Stimulated activated CD8-positive, alpha-beta memory T cell treated with anti-CD3 and anti-CD28 coated beads, Interleukin-12 subunit alpha, Interleukin-12 subunit beta, amount 100 ng/mL, for 24 hours (primary cell): ENCODE measurements around the gene MAPK7.
"Not testable (repeated sequence)": the region's sequence is repeated elsewhere in the genome, so short reads cannot be mapped to it uniquely, and the experiment has no call there.

ENCODE experiments used
- DNase-seq: peaks from one replicate; pipeline ENCODE4 v3.0.0-alpha.2; 2020; ENCODE audit errors: extremely low read depth

Gene MAPK7

DNA sequence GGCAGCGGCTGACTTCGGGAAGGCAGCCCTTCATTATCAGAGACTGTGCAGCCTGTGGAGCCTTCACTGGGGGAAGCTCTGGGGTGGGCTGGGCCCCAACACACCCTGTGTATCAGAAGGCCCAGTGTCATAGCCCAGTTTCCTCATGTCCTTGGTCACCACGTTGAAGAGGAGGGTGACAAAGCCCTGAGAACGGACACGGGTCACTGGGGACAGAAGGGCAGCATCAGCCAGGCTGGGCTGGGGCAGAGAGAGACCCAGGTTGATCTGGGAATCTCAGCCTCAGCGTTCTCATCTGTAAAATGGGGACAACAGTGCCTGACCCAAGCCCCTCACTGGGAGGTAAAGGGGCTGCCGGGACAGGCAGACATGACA, 35.1 kb upstream of the MAPK7 start:
- DNase-seq = no peak

DNA sequence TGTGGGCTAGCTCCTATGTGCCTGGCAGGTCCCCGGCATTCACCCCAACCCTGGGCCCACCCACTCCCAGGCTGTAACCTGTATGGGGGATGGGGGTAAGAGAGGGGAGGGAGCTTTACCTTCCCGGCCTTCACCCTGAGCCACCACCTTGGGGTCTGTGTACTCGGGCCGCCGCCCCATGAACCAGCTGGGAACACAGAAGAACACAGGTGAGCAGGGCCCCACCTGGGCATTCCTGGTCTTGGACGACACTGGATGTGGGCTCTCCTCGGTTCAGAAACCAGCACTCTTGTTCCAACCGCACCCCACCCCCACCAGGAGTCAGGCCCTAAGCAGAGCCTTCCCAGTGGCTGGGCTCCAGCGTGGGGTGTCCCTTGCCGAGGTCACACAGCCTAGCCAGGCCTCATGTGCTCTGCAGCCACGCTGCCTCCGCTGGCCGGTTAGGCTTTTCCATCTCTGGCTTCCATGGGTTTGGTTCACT, 34.6 kb upstream of the MAPK7 start:
- DNase-seq = no peak

DNA sequence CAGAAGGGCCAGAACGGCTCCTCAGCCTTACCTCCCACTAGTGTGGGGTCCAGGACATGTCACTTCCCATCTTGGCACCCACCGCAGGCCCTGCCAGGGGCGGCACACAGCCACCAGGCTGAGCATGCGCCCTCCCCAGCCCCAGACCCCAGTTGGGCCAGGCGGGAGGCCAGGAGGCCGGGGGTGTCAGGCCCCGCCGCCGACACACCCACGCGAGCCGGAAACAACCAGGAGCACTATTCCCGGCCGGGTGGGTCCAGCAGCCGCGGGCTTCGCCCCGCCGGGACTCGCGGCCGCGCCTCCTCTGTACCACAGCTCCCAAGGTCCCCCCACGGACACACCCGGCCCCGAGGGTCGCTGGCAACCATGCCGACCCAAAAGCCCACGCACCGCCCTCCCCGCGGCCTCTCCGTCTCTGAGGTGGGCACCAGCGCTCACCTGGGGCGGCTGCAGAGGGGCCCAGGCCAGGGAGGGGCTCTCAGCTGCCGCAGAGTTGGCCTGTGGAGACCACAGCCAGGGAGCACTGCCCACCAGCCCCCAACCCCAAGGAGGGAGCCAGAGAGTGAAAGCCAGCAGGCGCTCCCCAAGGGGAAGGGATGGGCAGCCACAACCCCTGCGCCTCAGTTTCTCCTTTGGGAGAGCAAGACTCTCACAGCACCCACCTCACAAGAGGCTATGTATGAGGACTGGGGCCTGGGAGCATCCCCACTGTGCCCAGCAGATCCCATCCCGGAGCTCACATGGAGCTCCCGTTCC, 33.8 kb upstream of the MAPK7 start:
- DNase-seq = no peak

DNA sequence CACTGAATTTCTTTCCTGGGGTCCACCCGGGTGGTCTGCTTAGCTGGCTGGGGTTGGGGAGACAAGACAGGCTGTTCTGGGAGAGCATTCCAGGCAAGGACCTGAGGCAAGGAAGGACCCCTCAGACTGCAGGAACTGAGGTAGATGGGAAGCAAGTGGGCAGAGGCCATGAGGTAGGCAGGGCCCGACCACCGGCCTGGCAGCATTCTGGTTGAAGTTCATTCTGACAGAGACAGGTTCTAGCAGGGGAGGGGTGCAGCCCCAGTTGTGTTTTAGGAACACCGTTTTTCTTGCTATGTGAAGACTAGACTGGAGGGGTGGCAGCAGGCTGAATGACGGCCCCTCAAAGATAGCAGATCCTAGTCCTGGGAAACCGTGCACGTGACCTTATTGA, 33.2 kb upstream of the MAPK7 start:
- DNase-seq = no peak

DNA sequence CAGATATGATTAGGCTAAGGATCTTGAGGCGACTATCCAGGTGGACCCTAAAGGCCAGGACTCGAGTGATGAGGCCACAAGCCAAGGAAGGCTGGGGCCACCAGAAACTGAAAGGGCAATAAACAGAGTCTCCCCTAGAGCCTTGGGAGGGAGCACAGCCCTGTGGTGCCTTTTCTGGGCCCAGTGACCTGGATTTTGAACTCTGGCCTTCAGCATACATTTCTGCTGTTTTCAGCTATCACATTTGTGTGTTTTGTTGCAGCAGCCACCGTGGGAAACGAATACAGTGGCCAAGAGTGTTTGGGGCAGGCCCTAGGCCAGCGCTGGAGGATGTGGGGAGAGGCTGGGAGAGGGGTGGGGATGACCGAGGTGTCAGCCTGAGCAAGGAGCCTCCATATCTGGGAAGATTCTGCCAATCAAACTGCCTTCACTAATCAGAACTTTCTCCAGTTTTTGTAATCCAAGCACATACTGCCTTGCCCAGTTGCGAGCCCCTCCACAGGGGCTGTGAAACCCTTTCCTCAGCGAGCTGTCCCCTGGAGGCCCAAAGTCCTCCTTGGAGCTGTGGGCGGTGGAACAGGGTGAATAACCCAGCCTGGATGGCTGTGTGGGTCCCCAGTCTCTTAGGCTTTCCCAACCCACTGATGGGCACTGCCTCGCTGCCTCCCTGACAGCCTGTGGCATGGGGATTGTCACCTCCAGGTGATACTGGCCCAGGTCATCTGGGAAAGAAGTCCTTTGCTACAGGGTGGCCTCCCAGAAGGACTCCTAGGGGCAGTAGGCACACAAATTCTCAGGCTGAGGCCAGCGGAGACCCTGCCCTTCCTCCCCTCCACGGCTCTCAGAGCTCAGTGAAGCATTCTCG, 32.6 kb upstream of the MAPK7 start:
- DNase-seq = no peak

- no peak for DNase-seq
Measured at GRCh38 chr17:19346351-19347255, 31.7 kb upstream of the MAPK7 start.

- no peak for DNase-seq
Measured at GRCh38 chr17:19347323-19348080, 30.8 kb upstream of the MAPK7 start.

GRCh38 chr17:19348081-19348650, 30.1 kb upstream of the MAPK7 start:
- DNase-seq = no peak

- DNase-seq = no peak
Measured at GRCh38 chr17:19348806-19349205, 29.5 kb upstream of the MAPK7 start.

GRCh38 chr17:19353401-19353800, 24.9 kb upstream of the MAPK7 start:
- not testable (repeated sequence) for DNase-seq

DNA sequence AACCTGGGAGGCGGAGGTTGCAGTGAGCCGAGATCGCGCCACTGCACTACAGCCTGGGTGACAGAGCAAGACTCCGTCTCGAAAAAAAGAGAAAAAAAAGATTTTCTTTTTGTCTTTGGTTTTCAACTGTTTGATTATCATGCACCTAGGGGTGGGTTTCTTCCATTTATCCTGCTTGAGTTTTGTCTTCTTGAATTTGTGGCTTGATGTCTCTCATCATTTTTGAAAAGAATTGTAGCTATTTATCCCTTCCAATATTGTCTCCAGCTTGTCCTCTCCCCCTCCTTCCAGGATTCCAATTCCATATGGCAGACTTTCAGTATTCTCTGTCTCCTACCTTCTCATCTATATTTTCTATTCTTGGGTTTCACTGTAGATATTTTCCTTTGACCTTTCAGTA, 23.6 kb upstream of the MAPK7 start:
- DNase-seq = no peak

DNA sequence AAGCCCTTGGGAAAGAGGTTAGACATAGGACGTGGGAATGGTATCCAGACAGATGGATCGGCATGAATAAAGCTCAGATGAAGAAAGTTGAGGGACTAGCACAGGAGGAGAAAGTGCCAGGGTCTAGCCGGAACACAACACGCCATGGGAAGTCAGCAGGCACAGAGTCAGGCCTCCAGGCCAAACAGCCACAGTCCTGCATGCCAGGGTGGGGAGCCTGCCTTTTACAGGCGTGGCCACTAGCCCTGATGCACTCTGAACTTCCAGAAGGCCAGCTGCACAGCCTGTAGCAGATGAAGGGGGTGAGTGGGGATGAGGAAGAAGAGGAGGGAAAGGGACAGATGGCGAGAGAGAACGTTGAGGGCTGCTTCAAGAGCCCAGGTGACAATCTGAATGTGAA, 20.9 kb upstream of the MAPK7 start:
- DNase-seq = no peak

DNA sequence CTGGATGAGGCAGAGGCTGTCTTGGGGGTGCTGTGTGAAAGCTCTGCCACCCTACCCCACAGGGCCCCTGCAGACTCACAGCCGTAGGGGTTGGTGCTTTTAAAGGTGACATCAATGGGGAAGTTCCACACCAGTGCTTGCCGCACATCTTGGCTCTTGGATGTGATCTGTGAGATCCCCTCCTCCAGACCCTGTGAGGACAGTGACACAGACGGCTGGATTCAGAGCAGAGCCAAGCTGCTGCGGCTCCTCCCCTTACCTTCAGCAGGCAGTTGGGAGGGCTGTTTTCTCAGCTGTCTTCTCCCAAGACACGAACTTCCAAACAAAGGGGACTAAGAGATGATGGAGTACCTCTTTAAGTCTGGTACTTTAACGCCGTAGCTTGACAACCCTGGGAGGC, 20.5 kb upstream of the MAPK7 start:
- DNase-seq = no peak

DNA sequence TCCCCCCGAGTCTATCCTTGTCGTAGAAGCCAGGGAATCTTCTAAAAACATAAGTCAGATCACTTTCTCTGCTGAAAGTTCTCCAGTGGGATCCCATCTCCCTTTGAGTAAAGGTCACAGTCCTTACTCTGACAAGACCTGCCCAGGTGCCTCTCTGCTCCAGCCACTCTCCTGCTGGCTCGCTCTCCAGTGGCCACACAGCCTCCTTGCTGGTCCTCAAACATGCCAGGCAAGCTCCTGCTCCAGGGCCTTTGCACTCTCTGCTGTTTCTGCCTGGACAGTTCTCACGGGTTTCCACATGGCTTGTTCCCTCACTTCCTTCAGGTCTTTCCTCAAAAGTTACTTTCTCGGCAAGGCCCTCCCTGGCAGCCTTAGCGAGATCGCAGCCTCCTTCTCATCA, 19.1 kb upstream of the MAPK7 start:
- DNase-seq = no peak

GRCh38 chr17:19359856-19360255, 18.4 kb upstream of the MAPK7 start:
- no peak for DNase-seq

GRCh38 chr17:19360772-19361171, 17.5 kb upstream of the MAPK7 start:
- DNase-seq = no peak

GRCh38 chr17:19361326-19361725, 17.0 kb upstream of the MAPK7 start:
- DNase-seq = no peak

DNA sequence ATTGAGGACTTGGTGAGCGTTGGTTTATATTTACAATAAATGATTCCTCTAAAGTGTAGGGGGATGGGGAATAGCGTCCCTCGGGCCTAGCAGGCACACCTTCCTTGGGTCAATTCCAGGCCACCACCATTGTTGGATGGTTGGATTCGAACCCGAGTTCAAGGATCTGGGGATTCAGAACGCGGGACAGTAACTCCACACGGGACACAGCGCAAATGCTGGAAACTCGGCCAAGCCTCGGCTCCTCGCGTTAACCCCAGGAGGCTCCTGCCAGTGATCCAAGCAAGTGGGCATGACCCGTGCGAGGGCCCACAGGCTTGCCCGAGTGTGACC, 16.4 kb upstream of the MAPK7 start:
- no peak for DNase-seq

GRCh38 chr17:19362277-19363113, 15.8 kb upstream of the MAPK7 start, which contains the start of gene B9D1:
B9D1 (minus strand) TSS chr17:19362723; CDS start chr17:19362569, 154 bp downstream.
- peak; percentile 76 for DNase-seq

DNA sequence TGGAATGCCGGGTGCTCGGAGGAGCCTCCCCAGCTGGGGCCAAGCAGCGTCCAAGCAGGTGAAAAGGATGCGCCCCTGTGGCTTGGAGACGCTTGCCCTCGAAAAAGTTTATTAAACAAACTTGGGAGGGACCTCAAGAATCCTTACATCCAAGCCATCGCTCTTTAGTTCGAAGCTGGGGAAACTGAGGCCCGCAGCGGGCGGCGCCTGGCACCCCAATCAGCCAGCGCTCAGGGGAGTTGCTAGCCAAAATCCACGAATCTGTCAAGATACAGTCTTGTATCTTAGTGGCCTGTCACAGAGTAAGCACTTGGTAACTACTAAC, 15.2 kb upstream of the MAPK7 start:
- no peak for DNase-seq
